A204.1 (cell line): Measurements from ENCODE around the gene TEAD4.
"Not testable (repeated sequence)": the region's sequence is repeated elsewhere in the genome, so short reads cannot be mapped to it uniquely, and the experiment has no call there.

Experiments
- FAIRE-seq: peaks from 2 replicates; lab custom pipeline; 2012; peaks lifted over from hg19 to GRCh38; lab: Jason Lieb, UNC

The TEAD4 gene

DNA sequence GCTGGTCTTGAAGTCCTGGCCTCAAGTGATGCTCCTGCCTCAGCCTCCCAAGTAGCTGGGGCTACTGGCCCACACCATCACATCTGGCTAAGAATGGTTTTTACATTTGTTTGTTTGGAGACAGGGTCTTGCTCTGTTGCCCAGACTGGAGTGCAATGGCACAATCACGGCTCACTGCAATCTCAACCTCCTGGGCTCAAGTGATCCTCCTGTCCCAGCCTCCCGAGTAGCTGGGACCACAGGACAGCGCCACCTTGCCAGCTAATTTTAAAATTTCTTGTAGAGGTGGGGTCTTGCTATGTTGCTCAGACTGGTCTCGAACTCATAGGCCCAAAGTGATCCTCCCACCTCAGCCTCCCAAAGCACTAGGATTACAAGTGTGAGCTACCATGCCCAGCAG lies 89.3 kb downstream of the TEAD4 start:
- no peak for FAIRE-seq

DNA sequence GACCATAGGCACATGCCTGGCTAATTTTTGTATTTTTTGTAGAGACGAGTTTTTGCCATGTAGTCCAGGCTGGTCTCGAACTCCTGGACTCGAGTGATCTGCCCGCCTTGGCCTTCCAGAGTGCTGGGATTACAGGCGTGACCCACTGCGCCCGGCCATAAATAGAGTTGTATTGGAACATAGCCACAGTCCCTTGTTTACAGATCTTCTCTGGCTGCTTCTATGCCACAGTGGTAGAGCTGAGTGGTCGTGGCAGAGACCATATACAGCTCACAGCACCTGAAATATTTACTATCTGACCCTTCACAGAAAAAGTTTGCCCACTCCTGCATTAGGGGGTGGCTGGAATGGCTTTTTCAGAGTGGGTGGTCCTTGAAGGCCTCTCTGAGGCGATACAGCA lies 90.0 kb downstream of the TEAD4 start:
- no peak for FAIRE-seq

DNA sequence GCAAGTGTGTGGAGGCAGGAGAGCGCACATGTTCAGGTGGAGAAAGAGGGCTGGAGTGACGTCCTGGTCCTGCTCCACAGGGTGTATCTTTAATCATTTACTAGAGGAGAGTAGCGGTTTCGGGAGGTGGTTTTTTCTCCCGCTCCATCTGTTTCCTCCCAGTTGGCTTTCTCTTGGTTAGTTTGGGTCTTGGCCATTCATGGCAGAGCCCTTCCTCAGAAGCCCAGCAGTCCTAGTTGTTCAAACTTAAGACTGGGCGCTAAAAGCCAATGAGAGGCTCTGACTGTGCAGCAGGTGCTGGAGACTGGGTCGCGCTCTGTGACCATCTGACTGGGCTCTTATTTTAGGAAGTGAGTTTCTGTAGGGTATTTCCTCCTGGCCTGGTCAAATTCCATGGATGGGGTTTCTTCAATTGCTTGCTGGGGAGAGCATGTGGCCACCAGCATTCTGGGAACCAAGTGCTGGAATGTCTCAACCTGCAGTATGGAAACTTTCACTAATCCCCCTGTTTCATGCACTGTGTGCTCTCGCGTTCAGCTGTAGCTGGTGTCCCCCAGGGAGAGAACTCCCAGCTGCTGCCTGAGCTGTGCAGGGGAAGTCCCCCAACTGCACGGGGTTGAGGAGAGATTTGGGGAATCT lies 90.5 kb downstream of the TEAD4 start:
- FAIRE-seq, result no peak

DNA sequence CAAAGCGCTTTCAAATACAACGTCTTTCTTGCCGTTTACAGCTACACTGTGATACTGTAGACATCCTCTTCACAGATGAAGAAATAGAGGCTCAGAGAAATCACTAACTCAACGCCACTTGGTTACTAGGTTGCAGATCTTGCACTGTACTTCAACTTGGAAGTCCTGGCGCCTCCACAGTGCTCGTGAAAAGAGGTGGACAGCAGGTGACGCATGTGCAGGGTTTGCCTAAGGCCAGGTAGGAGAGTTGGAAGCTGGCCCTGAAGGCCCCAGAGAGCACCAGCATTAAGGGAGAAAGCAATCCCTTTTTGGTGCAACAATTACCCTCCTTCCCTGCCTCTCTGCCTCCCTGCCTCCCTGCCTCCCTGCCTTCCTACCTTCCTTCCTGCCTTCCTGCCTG lies 95.2 kb downstream of the TEAD4 start:
- no peak for FAIRE-seq

DNA sequence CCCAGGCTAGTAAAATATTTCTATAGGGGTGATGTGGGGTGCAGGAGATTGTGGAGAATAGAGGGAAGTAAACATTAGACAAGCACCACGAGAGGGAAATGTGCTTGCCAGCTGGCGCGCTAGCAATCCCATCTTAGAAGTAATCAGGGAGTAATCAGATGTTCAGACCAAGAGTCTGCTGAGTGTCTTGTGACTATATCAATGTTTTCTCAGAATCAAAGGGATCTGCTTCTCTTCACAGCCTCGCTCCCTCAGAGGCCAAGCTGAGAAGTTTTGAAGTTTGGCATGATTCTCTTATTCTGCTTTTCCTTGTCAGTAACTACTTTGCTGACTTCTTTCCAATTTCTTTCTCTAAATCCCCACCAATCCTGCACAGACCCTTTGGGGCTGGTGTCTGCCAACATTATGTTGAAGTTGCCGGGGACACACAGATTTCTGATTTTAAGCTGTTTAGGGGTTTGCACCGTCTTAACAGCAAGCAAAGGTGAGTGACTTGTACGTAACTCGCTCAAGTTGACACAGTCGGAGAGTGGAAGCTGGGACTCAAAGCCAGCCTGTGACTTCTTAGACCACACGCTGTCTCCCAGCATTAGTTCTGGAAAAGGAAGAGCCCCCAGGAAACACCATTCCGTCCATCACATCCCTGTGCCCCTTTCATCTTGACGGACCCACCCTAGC lies 96.0 kb downstream of the TEAD4 start:
- no peak for FAIRE-seq

DNA sequence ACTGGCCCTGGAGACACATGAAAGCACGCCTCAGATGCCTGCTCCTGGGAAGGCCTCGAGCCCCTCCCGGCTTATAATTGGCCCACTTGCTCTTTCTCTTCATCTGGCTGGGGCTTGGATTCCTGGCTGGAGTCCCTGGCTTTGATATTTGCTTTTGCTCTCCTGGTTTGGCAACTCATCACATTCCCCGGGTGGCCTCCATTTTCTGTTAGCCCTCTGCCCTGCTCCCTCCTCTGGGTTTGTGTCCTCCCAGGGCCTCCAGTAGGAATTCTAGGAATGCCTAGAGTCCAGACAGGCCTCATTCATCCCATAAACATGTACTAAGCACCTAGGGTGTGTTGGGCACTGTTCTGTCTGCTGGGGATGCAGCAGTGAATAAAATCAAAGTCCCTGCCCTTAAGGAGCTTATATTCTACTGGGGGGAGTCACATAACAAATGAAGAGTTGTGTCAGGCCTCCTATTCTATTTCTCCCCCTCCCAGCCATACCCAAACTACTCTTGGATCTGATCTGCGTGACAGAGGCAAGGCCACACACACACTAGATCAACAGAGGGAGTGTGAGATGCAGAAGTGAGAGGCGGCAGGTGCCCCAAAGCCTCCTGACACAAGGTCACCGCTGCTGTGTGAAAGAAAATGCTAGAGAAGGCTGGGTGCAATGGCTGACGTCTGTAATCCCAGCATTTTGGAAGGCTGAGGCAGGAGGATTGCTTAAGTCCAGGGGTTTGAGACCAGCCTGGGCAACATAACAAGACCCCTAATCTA lies 96.7 kb downstream of the TEAD4 start:
- no peak for FAIRE-seq

DNA sequence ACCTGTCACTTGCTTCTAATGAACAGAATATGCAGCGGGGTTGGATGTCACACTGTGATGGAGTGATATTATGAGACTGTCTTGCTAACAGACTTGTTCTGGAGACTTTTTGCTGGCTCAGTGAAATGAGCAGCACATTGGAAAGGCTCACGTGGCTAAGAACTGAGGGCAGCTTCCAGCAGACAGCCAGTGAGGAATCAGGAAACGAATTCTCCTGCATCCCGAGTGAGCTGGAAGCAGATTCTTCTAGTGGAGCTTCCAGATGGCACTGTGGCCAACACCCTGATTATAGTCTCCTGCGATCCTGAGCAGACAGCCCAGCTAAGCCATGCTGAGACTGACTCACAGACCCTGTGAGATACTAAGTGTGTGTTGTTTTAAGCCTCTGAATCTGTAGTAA lies 101.9 kb downstream of the TEAD4 start:
- FAIRE-seq, result no peak

DNA sequence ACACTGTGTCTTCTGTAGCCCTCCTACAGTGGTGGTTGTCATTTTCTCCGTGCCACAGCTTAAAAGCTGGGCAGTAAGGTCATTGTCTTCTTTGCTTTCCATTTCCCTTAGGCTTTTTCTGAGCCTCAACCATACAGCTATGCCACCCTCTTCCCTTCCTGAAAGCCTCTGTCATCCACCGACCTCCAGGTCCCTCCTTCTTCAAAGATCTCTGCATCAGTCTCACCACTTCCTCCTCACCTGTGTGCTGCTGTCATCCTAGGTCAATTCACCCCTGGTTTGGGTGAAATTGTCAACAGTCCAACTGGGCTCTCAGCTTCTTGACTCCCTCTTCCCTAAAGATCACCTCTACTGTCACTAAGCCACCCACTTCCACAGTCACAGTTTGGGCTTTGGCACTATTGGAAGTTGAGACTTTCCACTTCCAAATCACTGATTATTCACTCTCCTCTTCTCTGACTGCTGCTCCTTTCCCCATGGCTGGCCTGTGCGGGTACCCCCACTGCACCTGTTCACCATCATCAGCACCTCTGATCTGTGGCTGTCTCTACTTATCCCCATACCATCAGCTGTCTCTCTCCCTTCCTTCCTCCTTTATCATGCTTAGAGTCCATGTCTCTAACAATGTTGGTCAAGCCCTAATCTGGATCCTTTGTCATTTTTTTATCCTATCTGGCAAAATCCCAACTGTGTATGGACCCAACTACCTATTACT lies 102.5 kb downstream of the TEAD4 start:
- no peak for FAIRE-seq

DNA sequence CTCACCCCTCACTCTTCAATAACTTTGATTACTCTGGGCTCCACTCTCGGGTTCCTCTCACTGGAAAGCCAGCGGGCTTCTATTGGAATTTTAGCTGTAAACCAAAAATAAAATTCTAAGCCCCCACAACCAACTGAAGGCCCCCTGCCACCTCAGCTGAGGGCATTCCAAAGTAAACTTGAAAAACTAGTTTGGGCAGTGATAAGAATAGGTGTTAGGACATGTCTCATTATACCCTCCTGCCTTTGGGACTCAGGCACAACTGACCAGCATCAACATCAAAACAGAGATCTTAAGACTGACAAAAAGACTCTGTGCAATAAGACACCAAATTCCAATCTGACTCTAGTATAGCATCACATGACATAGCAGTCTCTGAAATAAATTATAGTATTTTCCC lies 106.1 kb downstream of the TEAD4 start:
- FAIRE-seq, result no peak

DNA sequence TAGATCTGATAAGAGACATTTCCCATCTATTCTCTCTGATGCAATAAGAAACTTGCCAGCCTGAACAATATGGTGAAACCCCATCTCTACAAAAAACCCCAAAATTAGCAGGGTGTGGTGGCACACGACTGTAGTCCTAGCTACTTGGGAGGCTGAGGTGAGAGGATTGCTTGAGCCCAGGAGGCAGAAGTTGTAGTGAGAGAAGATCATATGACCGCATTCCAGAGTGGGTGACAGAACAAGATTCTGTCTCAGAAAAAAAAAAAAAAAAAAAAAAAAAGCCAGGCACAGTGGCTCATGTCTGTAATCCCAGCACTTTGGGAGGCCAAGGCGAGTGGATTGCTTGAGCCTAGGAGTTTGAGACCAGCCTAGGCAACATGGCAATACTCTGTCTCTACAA lies 106.6 kb downstream of the TEAD4 start:
- FAIRE-seq, result not testable (repeated sequence)

DNA sequence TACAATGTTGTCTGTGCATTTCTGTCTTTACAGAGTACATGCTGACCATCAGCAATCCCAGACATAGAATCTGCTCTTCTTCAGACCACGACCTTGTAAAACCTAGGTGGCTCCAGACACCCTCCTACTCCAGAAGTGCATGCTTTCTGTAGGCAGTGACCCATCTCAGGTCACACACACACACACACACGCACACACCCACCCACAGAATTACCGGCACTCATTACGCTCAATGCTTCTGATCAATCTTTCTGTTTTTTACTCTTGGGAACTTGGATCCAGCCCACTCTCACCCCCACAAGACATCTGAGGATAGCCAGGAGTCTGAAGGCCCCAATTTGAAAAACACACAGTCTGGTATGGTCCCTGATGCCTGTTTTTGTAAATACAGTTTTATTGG lies 110.5 kb downstream of the TEAD4 start:
- FAIRE-seq, result no peak

DNA sequence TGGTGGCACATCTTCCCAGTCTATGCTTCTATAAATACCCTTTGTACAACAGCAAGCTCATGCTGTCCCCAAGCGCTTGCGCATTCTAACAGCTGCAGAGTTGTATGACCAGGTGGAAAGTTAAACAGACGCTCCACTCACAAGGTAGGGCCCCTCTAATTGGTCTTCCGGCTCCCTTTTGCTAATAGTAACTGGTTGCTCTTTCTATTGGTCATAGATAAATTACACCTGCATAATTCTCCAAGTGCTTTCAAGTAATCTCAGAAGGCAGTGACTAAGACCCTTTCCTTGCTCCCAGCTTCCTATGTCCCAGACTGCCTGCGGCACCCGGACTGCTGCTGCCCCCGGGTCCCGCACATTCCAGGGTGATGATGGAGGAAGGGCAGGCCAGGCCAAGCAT lies 111.9 kb downstream of the TEAD4 start:
- FAIRE-seq, result no peak

DNA sequence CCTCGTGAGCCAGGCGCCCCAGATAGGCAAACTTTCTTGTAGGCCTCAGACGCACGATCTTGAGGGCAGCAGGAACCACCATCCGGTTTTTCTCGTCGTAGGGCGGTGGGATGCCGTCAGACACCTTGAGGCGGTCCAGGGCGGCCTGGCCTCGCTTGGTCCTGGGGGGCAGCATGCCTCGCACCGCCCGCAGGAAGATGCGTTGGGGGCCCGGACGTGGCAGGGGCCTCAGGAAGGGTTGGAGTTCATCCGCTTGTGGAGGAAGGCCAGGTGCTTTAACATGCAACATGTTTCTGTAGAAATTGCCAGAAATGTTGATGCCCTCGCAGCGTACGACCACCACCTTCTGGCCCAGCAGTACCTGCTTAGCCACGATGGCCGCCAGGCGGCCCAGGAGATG lies 112.5 kb downstream of the TEAD4 start:
- FAIRE-seq, result no peak

DNA sequence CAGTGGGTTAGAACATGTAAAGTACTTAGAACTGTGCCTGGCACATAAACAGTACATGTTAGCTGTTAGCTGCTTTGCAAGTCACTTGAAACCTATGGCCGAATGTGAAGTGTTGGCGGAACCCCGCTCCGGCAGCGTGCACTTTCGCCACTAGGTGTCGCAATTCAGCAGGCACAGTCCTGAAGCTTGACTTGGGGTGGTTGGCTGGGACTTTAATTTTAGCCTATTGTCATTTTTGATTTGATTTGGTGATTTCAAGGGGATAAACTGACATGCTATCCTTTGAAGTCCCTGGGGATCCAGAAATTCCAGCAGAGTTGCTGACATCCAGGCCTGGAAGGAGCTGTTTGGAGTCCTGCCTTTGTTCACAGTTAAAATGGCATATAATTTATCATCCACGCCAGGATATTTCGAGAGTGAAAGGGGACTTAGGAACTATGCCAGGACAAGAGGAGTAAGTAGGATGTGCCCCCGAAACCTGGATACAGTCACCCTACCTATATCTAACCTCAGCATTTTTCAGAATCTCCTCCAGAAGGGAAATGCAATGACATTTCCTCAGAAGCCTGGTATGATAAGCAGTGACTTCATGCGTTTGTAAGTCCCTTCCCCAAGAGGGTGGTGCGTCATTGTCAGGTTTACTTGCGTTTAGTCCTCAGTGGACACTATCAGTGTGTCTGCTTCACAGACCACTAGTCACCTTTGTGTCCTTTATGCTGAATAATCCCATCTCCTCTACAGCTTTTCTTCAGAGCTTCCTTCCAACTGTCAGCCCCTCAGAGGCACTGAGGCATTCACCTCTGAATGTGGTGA lies 114.4 kb downstream of the TEAD4 start:
- peak; percentile 67 for FAIRE-seq

DNA sequence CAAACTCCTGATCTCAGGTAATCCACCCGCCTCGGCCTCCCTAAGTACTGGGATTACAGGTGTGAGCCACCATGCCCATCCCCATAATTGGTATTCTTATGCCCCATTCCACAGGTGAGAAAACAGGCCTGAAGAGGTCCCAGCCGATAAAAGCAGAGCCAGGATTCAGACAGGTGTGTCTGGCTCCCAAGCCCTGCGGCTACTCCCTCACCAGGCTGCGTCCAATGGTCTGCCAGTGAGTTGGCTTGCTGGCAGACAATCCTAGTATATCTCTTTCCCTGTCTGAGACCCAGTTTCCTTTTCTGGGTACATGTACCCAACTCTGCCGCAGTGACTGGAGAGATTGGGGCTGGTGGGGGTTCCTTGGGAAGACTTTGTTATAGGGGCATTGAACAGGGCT lies 116.1 kb downstream of the TEAD4 start:
- FAIRE-seq, result no peak

DNA sequence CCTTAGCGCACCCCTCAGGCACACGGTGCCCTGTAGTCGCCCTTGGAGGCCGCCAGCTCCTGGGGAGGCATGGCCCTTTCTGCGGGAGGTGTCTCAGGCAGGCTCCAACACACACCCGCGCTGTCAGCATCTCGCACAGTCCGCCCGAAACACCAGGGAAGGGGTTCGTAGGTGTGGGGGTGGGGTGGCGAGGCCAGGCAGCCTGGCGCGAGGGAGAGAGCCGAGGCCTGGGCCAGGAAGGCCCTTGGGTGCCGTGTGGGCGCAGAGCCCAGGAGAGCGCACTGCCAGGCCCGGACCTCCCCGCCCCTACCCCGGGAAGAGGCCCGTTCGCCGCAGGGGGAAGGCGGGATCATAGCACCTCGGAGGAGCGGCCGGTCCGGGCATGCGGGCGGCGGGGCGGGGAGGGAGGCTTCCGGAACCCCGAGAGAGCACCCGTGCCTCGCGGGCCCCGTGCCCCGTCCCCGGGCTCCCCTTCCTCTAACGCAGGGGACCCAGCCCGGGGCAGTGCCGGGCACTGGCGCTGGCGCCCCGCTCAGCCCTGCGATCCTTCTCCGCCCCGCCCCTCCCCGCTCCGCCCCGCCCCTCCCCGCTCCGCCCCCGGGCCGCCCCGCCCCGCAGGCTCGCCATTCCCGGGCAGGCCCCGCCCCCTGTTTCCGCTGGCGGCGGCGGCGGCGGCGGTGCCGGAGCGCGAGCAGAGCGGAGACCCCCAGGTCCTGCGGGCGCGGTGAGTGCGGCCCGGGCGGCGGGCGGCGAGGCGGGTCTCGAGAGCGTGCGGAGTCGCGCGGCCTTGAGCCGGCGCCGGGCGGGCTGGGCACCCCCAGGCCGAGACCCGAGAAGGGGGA lies 117.8 kb downstream of the TEAD4 start, which contains the start of gene TSPAN9:
TSS of gene TSPAN9 (plus strand) at position 650 of the 842 bp plus-strand sequence. CDS start 123,815 bp downstream, outside the sequence.
- FAIRE-seq, result no peak

DNA sequence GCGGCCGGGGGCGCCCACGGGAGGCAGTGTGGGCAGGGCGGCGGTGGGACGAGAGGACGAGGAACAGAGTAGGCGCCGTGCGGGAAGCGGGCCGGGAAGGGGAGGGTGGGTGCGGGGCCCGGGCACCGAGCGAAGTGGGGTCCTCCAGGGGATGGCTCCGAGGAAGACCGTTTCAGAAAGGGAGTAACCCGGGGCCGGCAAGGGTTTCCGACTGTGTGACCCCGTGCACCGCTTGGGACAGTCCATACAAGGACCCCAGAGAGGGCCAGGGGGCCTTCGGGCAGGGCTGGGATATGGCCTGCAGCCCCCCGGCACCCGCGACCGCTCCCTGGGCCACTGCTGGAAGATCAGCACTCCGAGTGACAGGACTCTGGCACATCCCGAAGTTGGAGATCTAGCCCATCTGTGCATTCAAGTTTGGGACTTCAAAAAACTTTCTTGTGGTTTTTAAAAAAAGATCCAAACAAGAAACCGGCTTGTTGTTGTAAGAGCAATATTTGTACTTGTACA lies 118.4 kb downstream of the TEAD4 start:
- FAIRE-seq, result no peak

DNA sequence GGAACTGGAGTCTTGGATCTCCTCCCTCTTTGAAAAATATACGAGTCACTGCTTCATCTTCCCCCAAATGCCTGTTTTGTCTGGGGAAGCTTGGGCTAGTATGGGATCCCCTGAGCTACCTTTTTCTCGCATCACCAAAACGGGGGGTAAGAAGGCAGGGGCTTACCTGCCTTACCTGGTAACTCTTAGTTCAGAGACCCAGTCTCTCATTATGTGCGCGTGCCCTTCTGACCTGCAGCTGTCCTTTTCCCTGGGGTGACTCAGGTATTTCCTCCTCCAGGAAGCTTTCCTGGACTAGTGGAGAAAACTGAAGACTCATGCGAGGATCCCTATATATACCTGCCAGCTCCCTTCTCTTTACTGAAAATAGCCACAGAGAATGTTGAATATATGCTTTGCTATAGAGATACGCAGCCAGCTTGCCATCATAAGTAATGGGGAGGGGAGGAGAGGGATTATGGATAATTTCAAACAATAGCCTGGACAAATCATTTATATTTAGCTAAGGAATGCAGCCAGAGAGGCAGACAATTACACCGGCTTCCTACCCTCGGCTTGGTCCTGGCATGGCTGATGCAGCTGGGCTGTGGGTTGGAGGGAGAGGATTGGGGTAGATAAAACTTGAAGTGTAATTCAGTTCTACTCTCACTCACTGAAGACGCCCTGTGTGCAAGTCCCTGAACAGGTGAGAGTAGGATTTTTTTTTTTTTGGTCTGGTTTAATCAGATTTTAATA lies 119.1 kb downstream of the TEAD4 start:
- FAIRE-seq, result no peak

DNA sequence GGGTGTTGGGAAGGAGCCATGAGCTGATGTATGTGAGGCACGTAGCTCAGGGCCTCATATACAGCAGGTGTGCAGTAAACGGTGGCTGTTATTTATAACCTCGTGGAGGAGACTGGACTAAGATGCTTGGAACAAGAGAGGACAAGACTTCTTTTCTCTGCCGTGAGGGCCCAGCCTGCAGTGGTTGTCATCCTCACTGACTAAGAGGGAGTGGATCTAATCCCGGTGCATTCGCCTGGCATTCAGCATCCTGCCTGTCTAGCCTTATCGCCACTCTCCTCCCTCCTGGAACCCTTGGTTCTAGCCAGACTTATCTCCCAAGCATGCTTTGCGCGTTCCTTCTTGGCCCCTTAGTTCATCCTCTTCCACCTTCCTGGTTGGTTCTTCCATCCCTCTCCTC lies 121.9 kb downstream of the TEAD4 start:
- no peak for FAIRE-seq

DNA sequence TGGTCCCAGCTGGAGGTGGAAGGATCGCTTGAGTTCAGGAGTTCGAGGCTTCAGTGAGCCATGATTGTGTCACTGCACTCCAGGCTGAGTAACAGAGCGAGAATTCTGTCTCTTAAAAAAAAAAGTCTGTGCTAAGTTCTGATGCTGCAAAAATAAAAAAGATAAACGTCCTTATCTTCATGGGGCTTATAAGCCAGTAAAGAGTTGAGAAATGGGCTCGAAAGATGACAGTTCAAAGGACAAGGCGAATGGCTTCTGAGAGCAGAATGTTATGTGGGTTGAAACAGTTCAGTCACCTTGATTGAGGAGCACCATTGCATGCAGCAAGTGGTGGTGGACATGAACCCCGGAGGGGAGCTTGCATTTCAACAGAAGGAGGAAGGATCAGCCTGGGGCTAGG lies 122.7 kb downstream of the TEAD4 start:
- no peak for FAIRE-seq
